ENCODE data around the gene TPK1.

DNA sequence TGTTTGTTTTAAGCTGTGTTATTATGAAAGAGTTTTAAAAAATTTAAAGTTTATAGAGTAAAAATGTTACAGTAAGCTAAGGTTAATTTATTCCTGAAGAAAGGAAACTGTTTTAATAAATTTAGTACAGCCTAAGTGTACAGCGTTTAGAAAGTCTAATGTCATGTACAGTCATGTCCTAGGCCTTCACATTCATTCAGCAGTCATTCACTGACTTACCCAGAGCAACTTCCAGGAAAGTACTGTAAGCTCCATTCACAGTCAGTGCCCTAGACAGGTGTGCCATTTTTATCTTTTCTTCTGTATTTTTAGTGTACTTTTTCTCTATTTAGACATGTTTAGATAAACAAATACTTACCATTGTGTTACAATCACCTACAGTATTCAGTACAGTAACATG is 126.8 kb downstream of the TPK1 start:
- no peak for TF ChIP-seq POLR2A (IDR thresholded peaks at IDR 0.05)
- TF ChIP-seq, protein P1, sequence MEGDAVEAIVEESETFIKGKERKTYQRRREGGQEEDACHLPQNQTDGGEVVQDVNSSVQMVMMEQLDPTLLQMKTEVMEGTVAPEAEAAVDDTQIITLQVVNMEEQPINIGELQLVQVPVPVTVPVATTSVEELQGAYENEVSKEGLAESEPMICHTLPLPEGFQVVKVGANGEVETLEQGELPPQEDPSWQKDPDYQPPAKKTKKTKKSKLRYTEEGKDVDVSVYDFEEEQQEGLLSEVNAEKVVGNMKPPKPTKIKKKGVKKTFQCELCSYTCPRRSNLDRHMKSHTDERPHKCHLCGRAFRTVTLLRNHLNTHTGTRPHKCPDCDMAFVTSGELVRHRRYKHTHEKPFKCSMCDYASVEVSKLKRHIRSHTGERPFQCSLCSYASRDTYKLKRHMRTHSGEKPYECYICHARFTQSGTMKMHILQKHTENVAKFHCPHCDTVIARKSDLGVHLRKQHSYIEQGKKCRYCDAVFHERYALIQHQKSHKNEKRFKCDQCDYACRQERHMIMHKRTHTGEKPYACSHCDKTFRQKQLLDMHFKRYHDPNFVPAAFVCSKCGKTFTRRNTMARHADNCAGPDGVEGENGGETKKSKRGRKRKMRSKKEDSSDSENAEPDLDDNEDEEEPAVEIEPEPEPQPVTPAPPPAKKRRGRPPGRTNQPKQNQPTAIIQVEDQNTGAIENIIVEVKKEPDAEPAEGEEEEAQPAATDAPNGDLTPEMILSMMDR (IDR thresholded peaks at IDR 0.05): no peak

Measured in vagina (tissue), 2 donors.